Thyroid gland (tissue), 4 donors: Measurements from ENCODE around the gene SERINC3. TPM values are rescaled to one million over a fixed set of nuclear protein-coding genes. Genes with fewer than 3 reads are reported as not detected.

Source experiments
- DNase-seq, 2 donors: peaks; one replicate each; pipeline ENCODE4 v3.0.0-alpha.2; 2019
- H3K27ac ChIP-seq, 3 donors: fragments of 200-600 bp; sonication (generic); 1 replicate in 2 of 3; 2 replicates in 1 of 3; pipeline ENCODE4 v1.5.1; 2016 to 2019; ENCODE audit warnings: mild to moderate bottlenecking in 1 of 3, moderate library complexity in 1 of 3
- H3K27me3 ChIP-seq: fragments of 200-600 bp; sonication (generic); one replicate; pipeline ENCODE4 v1.5.1; 2019
- H3K36me3 ChIP-seq, 2 donors: fragments of 200-600 bp; sonication (generic); one replicate each; pipeline ENCODE4 v1.5.1; 2016 to 2019
- H3K4me1 ChIP-seq, 2 donors: fragments of 200-600 bp; sonication (generic); one replicate each; pipeline ENCODE4 v1.5.1; 2017 to 2019
- H3K4me3 ChIP-seq, 3 donors: fragments of 200-600 bp; sonication (generic); replicated peaks in 1 of 3; 1 replicate in 2 of 3; 2 replicates in 1 of 3; pipeline ENCODE4 v1.5.1; 2016; ENCODE audit warnings: mild to moderate bottlenecking in 1 of 3
- H3K9me3 ChIP-seq: fragments of 200-600 bp; sonication (generic); one replicate; pipeline ENCODE4 v1.5.1; 2017
- POLR2A ChIP-seq, 2 donors: fragments of 450-650 bp; IDR thresholded peaks; one replicate each; pipeline ENCODE4 v1.6.1; 2017; ENCODE audit warnings: antibody characterized with exemption in 2 of 2, mild to moderate bottlenecking in 2 of 2, moderate library complexity in 1 of 2
- WGBS, 2 donors: methylation state at CpG; one replicate each; pipeline ENCODE4 v1.1.5; 2017; 5-methylcytosine and 5-hydroxymethylcytosine counted together
- intact Hi-C: fragments of 100-400 bp; cut with DNase I; formaldehyde crosslinking; loops from one replicate; pipeline ENCODE4 v1.15.1; 2023
- total RNA-seq, 4 donors: library from RNA; depleted of rRNA; stranded (reverse); fragments of >200 nt; gene quantifications; one replicate each; pipeline ENCODE4 v1.2.3, GENCODE V29; 2016
- TF ChIP-seq, protein P1 (sequence below), 6 experiments: fragments of 200-600 bp in 3 of 6; fragments of 450-650 bp in 3 of 6; sonication (generic) in 3 of 6; IDR thresholded peaks; one replicate each; pipeline ENCODE4 v1.5.1; 2016 to 2019; ENCODE audit warnings: antibody characterized with exemption in 6 of 6, mild to moderate bottlenecking in 2 of 6, inconsistent platforms in 1 of 6, moderate library complexity in 1 of 6

Gene SERINC3
- total RNA-seq, 4 donors from 2014 or later: 113 to 140 (median 137) TPM

DNA sequence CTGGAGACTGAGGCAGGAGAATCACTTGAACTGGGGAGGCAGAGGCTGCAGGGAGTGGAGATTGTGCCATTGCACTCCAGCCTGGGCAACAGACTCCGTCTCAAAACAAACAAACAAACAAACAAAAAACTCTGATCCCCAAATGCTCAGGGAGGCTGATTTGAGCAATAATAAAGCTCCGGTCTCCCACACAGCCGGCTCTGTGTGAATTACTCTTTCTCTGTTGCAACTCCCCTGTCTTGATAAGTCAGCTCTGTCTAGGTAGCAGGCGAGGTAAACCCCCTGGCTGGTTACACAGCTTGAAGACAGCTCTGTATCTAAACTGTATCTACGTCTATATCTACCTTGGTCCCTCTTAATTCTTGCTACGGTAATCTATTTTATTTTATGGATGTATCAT is 6.4 kb upstream of the SERINC3 start:
- peaks cover 4 to 16% of the 10 kb centered on the region in 2 donors for H3K4me1 ChIP-seq
- intact Hi-C loops: no loop called here
- H3K4me3 ChIP-seq: no peak overlapping the region
- H3K27me3 ChIP-seq: no peaks in the 10 kb centered on the region
- no peaks in the 10 kb centered on the region for H3K9me3 ChIP-seq
- no peaks in the 10 kb centered on the region for H3K36me3 ChIP-seq
- 80 to 81% methylated on average over 6 of the region's 6 CpGs for WGBS, 2 donors
- TF ChIP-seq, protein P1, sequence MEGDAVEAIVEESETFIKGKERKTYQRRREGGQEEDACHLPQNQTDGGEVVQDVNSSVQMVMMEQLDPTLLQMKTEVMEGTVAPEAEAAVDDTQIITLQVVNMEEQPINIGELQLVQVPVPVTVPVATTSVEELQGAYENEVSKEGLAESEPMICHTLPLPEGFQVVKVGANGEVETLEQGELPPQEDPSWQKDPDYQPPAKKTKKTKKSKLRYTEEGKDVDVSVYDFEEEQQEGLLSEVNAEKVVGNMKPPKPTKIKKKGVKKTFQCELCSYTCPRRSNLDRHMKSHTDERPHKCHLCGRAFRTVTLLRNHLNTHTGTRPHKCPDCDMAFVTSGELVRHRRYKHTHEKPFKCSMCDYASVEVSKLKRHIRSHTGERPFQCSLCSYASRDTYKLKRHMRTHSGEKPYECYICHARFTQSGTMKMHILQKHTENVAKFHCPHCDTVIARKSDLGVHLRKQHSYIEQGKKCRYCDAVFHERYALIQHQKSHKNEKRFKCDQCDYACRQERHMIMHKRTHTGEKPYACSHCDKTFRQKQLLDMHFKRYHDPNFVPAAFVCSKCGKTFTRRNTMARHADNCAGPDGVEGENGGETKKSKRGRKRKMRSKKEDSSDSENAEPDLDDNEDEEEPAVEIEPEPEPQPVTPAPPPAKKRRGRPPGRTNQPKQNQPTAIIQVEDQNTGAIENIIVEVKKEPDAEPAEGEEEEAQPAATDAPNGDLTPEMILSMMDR (IDR thresholded peaks at IDR 0.05): no peak
- no peak for TF ChIP-seq POLR2A (IDR thresholded peaks at IDR 0.05)
- no peak for DNase-seq
- no peak overlapping the region for H3K27ac ChIP-seq

DNA sequence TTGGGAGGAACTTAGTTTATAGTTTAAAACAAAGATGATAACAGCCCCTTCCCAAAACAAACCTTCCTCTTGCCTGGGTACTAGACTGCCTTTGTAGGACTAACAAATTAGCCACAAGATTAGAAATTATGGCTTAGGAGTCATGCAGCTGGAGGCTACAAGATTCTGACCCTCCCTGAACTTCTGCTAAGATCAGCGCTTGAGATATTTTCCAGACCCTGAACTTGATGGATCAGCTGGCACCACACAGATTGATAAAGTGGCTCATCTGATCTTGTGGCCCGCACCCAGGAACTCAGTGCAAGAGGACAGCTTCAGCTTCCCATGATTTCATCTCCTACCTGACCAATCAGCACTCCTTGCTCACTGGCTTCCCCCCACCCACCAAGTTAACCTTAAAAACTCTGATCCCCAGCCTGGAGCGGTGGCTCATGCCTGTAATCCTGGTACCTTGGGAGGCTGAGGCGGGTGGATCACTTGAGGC is 5.9 kb upstream of the SERINC3 start:
- WGBS, 2 donors: 78 to 80% methylated on average over 4 of the region's 4 CpGs
- intact Hi-C loops: no loop called here
- no peak for DNase-seq
- no peak overlapping the region for H3K27ac ChIP-seq
- no peaks in the 10 kb centered on the region for H3K9me3 ChIP-seq
- TF ChIP-seq POLR2A (IDR thresholded peaks at IDR 0.05): no peak
- TF ChIP-seq, protein P1 (IDR thresholded peaks at IDR 0.05): no peak
- H3K4me3 ChIP-seq: no peak overlapping the region
- H3K36me3 ChIP-seq: no peaks in the 10 kb centered on the region
- H3K27me3 ChIP-seq: no peaks in the 10 kb centered on the region
- peaks cover 3 to 10% of the 10 kb centered on the region in 2 donors for H3K4me1 ChIP-seq

DNA sequence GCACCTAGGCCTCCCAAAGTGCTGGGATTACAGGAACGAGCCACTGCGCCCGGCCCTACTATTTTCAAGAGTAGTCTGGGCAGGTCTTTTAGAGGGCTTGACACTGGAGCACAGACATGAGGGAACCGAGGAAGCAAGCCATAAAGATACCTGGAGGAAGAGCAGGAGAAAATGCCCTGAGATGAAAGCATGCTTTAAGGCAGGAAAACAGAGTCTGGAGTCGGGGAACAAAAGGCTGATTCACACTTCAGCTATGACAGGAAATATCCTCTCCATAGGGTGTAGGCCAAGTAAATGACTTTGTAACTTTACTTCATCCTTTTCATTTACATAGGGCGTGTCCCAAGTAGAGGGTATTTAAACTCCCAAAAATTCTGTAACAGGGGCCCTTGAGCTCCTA is 4.3 kb upstream of the SERINC3 start:
- Histone ChIP-seq H3K9me3 (no peaks in the 10 kb centered on the region), H3K36me3 (no peaks in the 10 kb centered on the region), H3K27me3 (no peaks in the 10 kb centered on the region), H3K27ac (no peak overlapping the region), H3K4me1 (peaks cover under 1 to 3% of the 10 kb centered on the region in 2 donors), H3K4me3 (no peak overlapping the region)
- 77 to 78% methylated on average over 6 of the region's 6 CpGs for WGBS, 2 donors
- TF ChIP-seq POLR2A (IDR thresholded peaks at IDR 0.05): no peak
- TF ChIP-seq, protein P1 (IDR thresholded peaks at IDR 0.05): no peak
- intact Hi-C loops: no loop called here
- DNase-seq: no peak

DNA sequence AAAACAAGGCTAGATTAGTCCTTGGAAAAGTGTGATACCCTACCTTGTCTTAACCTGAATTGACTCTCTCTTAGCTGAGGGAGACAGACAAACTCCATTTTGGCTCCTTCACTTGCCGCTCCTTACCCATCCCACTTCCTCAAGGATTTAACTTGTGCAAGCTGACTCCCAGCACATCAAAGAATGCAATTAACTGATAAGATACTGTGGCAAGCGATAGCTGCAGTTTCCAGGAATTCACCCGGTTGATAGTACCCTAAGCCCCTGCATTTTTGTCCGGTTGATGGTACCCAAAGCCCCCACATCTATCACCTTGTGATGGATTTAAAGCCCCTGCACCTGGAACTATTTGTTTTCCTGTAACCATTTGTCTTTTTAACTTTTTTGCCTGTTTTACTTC is 1.9 kb upstream of the SERINC3 start:
- peaks cover 19 to 20% of the 10 kb centered on the region in 2 donors for H3K4me1 ChIP-seq
- intact Hi-C loops: no loop called here
- no peaks in the 10 kb centered on the region for H3K36me3 ChIP-seq
- WGBS, 2 donors: 42 to 46% methylated on average over 4 of the region's 4 CpGs
- TF ChIP-seq, protein P1 (IDR thresholded peaks at IDR 0.05): no peak
- TF ChIP-seq POLR2A (IDR thresholded peaks at IDR 0.05): no peak
- H3K9me3 ChIP-seq: no peaks in the 10 kb centered on the region
- no peak overlapping the region for H3K4me3 ChIP-seq
- H3K27me3 ChIP-seq: no peaks in the 10 kb centered on the region
- no peak for DNase-seq
- no peak overlapping the region for H3K27ac ChIP-seq

DNA sequence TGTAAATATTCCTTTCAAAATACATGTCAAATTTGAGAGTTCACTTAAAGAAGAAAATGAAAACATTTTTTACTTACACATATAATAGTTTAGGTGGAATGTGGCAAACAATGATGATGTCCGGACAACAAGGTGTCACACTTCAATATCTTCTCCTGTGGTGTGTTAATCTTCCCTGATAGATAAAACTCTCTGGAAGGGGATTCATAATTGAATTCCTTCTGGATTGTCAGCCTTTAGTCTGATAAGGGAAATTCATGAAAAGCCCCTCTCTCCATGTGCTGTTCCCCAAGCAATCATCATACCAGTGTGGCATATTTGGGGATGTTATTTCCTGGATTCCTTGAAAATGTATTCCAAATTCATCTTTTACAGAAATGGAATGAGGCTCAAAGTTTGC is 971 bp upstream of the SERINC3 start:
- Histone ChIP-seq H3K4me3 (no peak overlapping the region), H3K9me3 (no peaks in the 10 kb centered on the region), H3K4me1 (peaks cover 20 to 28% of the 10 kb centered on the region in 2 donors), H3K36me3 (no peaks in the 10 kb centered on the region), H3K27ac (peak overlapping the region in 2 of 3 donors; percentile 100), H3K27me3 (no peaks in the 10 kb centered on the region)
- no peak for DNase-seq
- intact Hi-C loops: no loop called here
- 83 to 87% methylated on average over 1 of the region's 1 CpG for WGBS, 2 donors
- TF ChIP-seq, protein P1 (IDR thresholded peaks at IDR 0.05): no peak
- TF ChIP-seq POLR2A (IDR thresholded peaks at IDR 0.05): no peak
